Neural cell (in vitro differentiated cells): ENCODE results near the gene ART5.

Source experiments
- EP300 ChIP-seq: fragments of 450-650 bp; conservative IDR thresholded peaks from 2 replicates; pipeline ENCODE4 v1.6.1; 2014; ENCODE audit warnings: antibody characterized with exemption, mild to moderate bottlenecking, moderate library complexity; ENCODE audit not compliant: poor library complexity, severe bottlenecking
- TF ChIP-seq, protein P1 (sequence below): fragments of 450-650 bp; IDR thresholded peaks from 2 replicates; pipeline ENCODE4 v1.5.1; 2014; ENCODE audit warnings: antibody characterized with exemption, mild to moderate bottlenecking, moderate library complexity; ENCODE audit not compliant: poor library complexity, severe bottlenecking

DNA sequence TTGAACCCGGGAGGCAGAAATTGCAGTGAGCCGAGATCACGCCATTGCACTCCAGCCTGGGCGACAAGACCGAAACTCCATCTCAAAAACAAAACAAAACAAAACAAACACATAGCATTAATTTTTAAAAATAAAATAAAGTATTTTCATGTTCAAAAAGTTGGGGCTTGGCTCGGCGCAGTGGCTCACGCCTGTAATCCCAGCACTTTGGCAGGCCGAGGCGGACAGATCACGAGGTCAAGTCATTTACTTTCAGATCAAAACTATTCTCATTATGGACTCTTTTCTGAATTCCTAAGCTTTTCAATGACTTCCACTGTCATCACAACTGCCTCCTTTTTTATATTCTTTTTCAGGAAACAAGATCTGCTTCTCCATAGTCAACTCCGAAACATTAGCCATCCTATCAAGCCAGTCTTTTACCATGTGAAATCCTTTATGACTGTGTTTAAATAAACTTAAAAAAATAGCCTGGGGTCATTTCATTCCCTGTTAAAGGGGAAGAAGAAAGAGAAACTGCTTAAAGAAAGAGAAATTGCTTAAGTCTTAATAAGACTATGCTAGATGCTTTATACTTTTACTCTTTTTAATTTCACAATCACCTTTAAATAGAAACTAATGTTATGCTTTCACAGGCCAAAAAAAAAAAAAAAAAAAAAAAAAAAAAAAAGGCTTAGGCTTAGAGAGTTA is 42.5 kb upstream of the ART5 start:
- TF ChIP-seq, protein P1, sequence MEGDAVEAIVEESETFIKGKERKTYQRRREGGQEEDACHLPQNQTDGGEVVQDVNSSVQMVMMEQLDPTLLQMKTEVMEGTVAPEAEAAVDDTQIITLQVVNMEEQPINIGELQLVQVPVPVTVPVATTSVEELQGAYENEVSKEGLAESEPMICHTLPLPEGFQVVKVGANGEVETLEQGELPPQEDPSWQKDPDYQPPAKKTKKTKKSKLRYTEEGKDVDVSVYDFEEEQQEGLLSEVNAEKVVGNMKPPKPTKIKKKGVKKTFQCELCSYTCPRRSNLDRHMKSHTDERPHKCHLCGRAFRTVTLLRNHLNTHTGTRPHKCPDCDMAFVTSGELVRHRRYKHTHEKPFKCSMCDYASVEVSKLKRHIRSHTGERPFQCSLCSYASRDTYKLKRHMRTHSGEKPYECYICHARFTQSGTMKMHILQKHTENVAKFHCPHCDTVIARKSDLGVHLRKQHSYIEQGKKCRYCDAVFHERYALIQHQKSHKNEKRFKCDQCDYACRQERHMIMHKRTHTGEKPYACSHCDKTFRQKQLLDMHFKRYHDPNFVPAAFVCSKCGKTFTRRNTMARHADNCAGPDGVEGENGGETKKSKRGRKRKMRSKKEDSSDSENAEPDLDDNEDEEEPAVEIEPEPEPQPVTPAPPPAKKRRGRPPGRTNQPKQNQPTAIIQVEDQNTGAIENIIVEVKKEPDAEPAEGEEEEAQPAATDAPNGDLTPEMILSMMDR: no peak
- TF ChIP-seq EP300: no peak
